Middle frontal gyrus (tissue), 1 donor: Measurements from ENCODE around the gene SOAT1.

ENCODE experiments used
- DNase-seq: peaks from one replicate; pipeline ENCODE4 v3.0.0-alpha.2; 2015; ENCODE audit warnings: low spot score; ENCODE audit errors: extremely low spot score

Gene SOAT1

GRCh38 chr1:179303200-179303785 is 9.7 kb downstream of the SOAT1 start:
- DNase-seq = no peak

- DNase-seq = no peak
These were observed 11.9 kb downstream of the SOAT1 start for GRCh38 chr1:179305450-179305849.

- DNase-seq = no peak
These were observed 16.7 kb downstream of the SOAT1 start for GRCh38 chr1:179310291-179310690.

- no peak for DNase-seq
These were observed 17.1 kb downstream of the SOAT1 start for GRCh38 chr1:179310721-179311120.

- DNase-seq = no peak
These were observed 17.6 kb downstream of the SOAT1 start for GRCh38 chr1:179311149-179311700.

GRCh38 chr1:179313004-179313403 is 19.4 kb downstream of the SOAT1 start:
- DNase-seq = no peak

GRCh38 chr1:179314928-179315327 is 21.3 kb downstream of the SOAT1 start:
- no peak for DNase-seq

- no peak for DNase-seq
These were observed 24.9 kb downstream of the SOAT1 start for GRCh38 chr1:179318491-179318890.

GRCh38 chr1:179321533-179322216 is 28.1 kb downstream of the SOAT1 start:
- no peak for DNase-seq

- no peak for DNase-seq
These were observed 29.0 kb downstream of the SOAT1 start for GRCh38 chr1:179322557-179322956.

GRCh38 chr1:179323436-179323835 is 29.8 kb downstream of the SOAT1 start:
- DNase-seq = no peak

- no peak for DNase-seq
These were observed 32.2 kb downstream of the SOAT1 start for GRCh38 chr1:179325836-179326235.

- DNase-seq = no peak
These were observed 33.1 kb downstream of the SOAT1 start for GRCh38 chr1:179326746-179327145.

GRCh38 chr1:179327196-179327595 is 33.6 kb downstream of the SOAT1 start:
- no peak for DNase-seq

- DNase-seq = no peak
These were observed 34.1 kb downstream of the SOAT1 start for GRCh38 chr1:179327679-179328078.

GRCh38 chr1:179329862-179330261 is 36.3 kb downstream of the SOAT1 start:
- DNase-seq = no peak

- no peak for DNase-seq
These were observed 40.8 kb downstream of the SOAT1 start for GRCh38 chr1:179334440-179334839.

- no peak for DNase-seq
These were observed 43.7 kb downstream of the SOAT1 start for GRCh38 chr1:179337288-179337687.

GRCh38 chr1:179337942-179338560 is 44.5 kb downstream of the SOAT1 start:
- no peak for DNase-seq

- no peak for DNase-seq
These were observed 47.3 kb downstream of the SOAT1 start for GRCh38 chr1:179340918-179341317.

- DNase-seq = no peak
These were observed 48.4 kb downstream of the SOAT1 start for GRCh38 chr1:179341943-179342547.

GRCh38 chr1:179342740-179343404 is 49.3 kb downstream of the SOAT1 start:
- no peak for DNase-seq
